HepG2 (cell line): ENCODE results near the gene BABAM2. TPM values are rescaled to one million over a fixed set of nuclear protein-coding genes. Genes with fewer than 3 reads are reported as not detected.

ENCODE experiments used
- polyA plus RNA-seq, 8 experiments: library from polyadenylated mRNA; depleted of rRNA in 3 of 8; stranded (reverse) in 7 of 8; unstranded in 1 of 8; fragments of >200 nt; fragmentation: Illumina TruSeq in 4 of 8; extraction: Trizol in 4 of 8; gene quantifications; 2 replicates each; pipeline versions ENCODE4 v1.2.1 to v1.2.3, GENCODE V29; 2011 to 2016; ENCODE audit warnings: low read depth in 4 of 8, missing spikeins in 1 of 8, mixed read lengths in 1 of 8; ENCODE audit not compliant: insufficient read depth in 1 of 8
- total RNA-seq, 5 experiments: library from RNA; depleted of rRNA; stranded (reverse); fragments of >200 nt; fragmentation: Illumina TruSeq; extraction: Trizol; gene quantifications; 2 replicates each; pipeline ENCODE4 v1.2.3, GENCODE V29; 2016; ENCODE audit warnings: low read depth in 1 of 5
- TF ChIP-seq, protein P1 (sequence below): IDR thresholded peaks from 2 replicates; pipeline ENCODE4 v1.6.1; 2016; ENCODE audit warnings: low read depth, missing genetic modification reagents, missing compliant biosample characterization
- TF ChIP-seq, protein P2 (sequence below), 2 experiments: fragments of 450-650 bp in 1 of 2; sonication (generic) in 1 of 2; formaldehyde crosslinking in 1 of 2; IDR thresholded peaks; 2 replicates each; pipeline versions ENCODE4 v1.6.1 to v1.8.0; 2016 to 2022; ENCODE audit warnings: antibody characterized with exemption in 1 of 2, mild to moderate bottlenecking in 1 of 2, missing genetic modification reagents in 1 of 2

Gene BABAM2
- total and polyA plus RNA-seq, 2 of the 13 experiments (the other 11 are each of a cell fraction or from before 2014, with no cell fraction given), result 24.9 to 28.0 TPM

DNA sequence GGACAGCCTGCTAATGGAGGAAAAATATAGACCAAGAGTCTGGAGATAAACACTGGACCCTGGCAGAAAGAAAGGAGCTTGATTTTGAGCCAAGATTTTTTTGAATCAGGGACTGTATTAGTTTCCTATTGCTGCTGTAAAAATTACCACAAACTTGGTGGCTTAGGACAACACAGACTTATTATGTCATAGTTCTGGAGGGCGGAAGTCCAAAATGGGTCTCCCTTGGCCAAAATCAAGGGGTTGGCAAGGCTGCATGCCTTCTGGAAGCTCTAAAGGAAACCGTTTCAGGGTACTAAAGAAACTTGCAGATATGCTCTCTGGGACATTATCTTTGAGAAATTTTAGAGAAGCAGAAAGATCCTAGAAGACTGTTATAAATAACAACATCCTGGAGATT, 140.1 kb downstream of the BABAM2 start (continued):
- TF ChIP-seq, protein P1, sequence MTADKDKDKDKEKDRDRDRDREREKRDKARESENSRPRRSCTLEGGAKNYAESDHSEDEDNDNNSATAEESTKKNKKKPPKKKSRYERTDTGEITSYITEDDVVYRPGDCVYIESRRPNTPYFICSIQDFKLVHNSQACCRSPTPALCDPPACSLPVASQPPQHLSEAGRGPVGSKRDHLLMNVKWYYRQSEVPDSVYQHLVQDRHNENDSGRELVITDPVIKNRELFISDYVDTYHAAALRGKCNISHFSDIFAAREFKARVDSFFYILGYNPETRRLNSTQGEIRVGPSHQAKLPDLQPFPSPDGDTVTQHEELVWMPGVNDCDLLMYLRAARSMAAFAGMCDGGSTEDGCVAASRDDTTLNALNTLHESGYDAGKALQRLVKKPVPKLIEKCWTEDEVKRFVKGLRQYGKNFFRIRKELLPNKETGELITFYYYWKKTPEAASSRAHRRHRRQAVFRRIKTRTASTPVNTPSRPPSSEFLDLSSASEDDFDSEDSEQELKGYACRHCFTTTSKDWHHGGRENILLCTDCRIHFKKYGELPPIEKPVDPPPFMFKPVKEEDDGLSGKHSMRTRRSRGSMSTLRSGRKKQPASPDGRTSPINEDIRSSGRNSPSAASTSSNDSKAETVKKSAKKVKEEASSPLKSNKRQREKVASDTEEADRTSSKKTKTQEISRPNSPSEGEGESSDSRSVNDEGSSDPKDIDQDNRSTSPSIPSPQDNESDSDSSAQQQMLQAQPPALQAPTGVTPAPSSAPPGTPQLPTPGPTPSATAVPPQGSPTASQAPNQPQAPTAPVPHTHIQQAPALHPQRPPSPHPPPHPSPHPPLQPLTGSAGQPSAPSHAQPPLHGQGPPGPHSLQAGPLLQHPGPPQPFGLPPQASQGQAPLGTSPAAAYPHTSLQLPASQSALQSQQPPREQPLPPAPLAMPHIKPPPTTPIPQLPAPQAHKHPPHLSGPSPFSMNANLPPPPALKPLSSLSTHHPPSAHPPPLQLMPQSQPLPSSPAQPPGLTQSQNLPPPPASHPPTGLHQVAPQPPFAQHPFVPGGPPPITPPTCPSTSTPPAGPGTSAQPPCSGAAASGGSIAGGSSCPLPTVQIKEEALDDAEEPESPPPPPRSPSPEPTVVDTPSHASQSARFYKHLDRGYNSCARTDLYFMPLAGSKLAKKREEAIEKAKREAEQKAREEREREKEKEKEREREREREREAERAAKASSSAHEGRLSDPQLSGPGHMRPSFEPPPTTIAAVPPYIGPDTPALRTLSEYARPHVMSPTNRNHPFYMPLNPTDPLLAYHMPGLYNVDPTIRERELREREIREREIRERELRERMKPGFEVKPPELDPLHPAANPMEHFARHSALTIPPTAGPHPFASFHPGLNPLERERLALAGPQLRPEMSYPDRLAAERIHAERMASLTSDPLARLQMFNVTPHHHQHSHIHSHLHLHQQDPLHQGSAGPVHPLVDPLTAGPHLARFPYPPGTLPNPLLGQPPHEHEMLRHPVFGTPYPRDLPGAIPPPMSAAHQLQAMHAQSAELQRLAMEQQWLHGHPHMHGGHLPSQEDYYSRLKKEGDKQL (CRISPR knock-in tag), result no peak
- TF ChIP-seq, protein P2, sequence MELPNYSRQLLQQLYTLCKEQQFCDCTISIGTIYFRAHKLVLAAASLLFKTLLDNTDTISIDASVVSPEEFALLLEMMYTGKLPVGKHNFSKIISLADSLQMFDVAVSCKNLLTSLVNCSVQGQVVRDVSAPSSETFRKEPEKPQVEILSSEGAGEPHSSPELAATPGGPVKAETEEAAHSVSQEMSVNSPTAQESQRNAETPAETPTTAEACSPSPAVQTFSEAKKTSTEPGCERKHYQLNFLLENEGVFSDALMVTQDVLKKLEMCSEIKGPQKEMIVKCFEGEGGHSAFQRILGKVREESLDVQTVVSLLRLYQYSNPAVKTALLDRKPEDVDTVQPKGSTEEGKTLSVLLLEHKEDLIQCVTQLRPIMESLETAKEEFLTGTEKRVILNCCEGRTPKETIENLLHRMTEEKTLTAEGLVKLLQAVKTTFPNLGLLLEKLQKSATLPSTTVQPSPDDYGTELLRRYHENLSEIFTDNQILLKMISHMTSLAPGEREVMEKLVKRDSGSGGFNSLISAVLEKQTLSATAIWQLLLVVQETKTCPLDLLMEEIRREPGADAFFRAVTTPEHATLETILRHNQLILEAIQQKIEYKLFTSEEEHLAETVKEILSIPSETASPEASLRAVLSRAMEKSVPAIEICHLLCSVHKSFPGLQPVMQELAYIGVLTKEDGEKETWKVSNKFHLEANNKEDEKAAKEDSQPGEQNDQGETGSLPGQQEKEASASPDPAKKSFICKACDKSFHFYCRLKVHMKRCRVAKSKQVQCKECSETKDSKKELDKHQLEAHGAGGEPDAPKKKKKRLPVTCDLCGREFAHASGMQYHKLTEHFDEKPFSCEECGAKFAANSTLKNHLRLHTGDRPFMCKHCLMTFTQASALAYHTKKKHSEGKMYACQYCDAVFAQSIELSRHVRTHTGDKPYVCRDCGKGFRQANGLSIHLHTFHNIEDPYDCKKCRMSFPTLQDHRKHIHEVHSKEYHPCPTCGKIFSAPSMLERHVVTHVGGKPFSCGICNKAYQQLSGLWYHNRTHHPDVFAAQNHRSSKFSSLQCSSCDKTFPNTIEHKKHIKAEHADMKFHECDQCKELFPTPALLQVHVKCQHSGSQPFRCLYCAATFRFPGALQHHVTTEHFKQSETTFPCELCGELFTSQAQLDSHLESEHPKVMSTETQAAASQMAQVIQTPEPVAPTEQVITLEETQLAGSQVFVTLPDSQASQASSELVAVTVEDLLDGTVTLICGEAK (IDR thresholded peaks at IDR 0.05), result no peak
- TF ChIP-seq, protein P2 (CRISPR knock-in tag; IDR thresholded peaks at IDR 0.05), result no peak
